ENCODE data around the gene ZNF813. TPM values are rescaled to one million over a fixed set of nuclear protein-coding genes. Genes with fewer than 3 reads are reported as not detected.
"Not testable (repeated sequence)": the region's sequence is repeated elsewhere in the genome, so short reads cannot be mapped to it uniquely, and the experiment has no call there.

Gene ZNF813
- total and polyA plus RNA-seq, 3 donors from 2014 or later = 2.0 to 4.8 (median 4.6) TPM

DNA sequence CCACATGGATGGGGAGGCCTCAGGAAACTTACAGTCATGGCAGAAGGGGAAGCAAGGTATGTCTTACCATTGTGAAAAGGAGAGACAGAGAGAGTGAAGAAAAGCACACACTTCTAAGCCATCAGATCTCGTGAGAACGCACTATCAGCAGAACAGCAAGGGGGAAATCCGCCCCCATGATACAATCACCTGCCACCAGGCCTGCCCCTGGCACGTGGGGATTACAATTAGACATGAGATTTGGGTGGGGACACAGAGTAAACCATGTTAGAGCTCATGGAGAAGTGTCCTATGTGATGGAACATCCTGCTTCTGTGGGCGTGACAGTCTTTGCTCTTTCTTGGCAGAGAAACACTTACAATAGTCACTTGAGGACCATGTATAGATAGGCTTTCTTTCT, 42.3 kb downstream of the ZNF813 start:
- Histone ChIP-seq H3K36me3 (ENCODE audit: low read depth, missing control alignments) (no peaks in the 10 kb centered on the region), H3K9me3 (no peaks in the 10 kb centered on the region), H3K4me1 (peaks cover 5% of the 10 kb centered on the region), H3K27me3 (no peaks in the 10 kb centered on the region), H3K4me3 (no peak overlapping the region), H3K27ac (no peak overlapping the region)
- intact Hi-C loops (cut with DNase I; ENCODE audit: low total_unique reads) = loop anchor here (10.0 kb wide), 1 partner anchor 85 kb away; no protein-coding TSS in a partner anchor
- DNase-seq = no peak
- WGBS, 2 donors = 65 to 72% methylated on average over 5 of the region's 5 CpGs
- no peak for TF ChIP-seq POLR2A (IDR thresholded peaks at IDR 0.05)
- TF ChIP-seq, protein P1, sequence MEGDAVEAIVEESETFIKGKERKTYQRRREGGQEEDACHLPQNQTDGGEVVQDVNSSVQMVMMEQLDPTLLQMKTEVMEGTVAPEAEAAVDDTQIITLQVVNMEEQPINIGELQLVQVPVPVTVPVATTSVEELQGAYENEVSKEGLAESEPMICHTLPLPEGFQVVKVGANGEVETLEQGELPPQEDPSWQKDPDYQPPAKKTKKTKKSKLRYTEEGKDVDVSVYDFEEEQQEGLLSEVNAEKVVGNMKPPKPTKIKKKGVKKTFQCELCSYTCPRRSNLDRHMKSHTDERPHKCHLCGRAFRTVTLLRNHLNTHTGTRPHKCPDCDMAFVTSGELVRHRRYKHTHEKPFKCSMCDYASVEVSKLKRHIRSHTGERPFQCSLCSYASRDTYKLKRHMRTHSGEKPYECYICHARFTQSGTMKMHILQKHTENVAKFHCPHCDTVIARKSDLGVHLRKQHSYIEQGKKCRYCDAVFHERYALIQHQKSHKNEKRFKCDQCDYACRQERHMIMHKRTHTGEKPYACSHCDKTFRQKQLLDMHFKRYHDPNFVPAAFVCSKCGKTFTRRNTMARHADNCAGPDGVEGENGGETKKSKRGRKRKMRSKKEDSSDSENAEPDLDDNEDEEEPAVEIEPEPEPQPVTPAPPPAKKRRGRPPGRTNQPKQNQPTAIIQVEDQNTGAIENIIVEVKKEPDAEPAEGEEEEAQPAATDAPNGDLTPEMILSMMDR (IDR thresholded peaks at IDR 0.05) = no peak

GRCh38 chr19:53511357-53511756, 43.8 kb downstream of the ZNF813 start:
- no peaks in the 10 kb centered on the region for H3K27me3 ChIP-seq
- H3K4me1 ChIP-seq = no peaks in the 10 kb centered on the region
- H3K9me3 ChIP-seq = no peaks in the 10 kb centered on the region
- H3K4me3 ChIP-seq = no peak overlapping the region
- H3K36me3 ChIP-seq (ENCODE audit: low read depth, missing control alignments) = no peaks in the 10 kb centered on the region
- no peak for TF ChIP-seq POLR2A (IDR thresholded peaks at IDR 0.05)
- TF ChIP-seq, protein P1 (IDR thresholded peaks at IDR 0.05) = no peak
- intact Hi-C loops (cut with DNase I; ENCODE audit: low total_unique reads) = loop anchor here (10.0 kb wide), 1 partner anchor 87 kb away; no protein-coding TSS in a partner anchor
- DNase-seq = no peak
- 85 to 89% methylated on average over 2 of the region's 2 CpGs for WGBS, 2 donors
- H3K27ac ChIP-seq = no peak overlapping the region

- H3K9me3 ChIP-seq = no peaks in the 10 kb centered on the region
- no peaks in the 10 kb centered on the region for H3K27me3 ChIP-seq
- TF ChIP-seq POLR2A (IDR thresholded peaks at IDR 0.05) = no peak
- TF ChIP-seq, protein P1 (IDR thresholded peaks at IDR 0.05) = peak; percentile 39 to 60 (median 54)
- no peaks in the 10 kb centered on the region for H3K4me1 ChIP-seq
- H3K4me3 ChIP-seq = no peak overlapping the region
- peak; percentile 75 for DNase-seq
- H3K36me3 ChIP-seq (ENCODE audit: low read depth, missing control alignments) = no peaks in the 10 kb centered on the region
- H3K27ac ChIP-seq = no peak overlapping the region
- intact Hi-C loops (cut with DNase I; ENCODE audit: low total_unique reads) = loop anchor here (10.0 kb wide), 1 partner anchor 87 kb away; no protein-coding TSS in a partner anchor
- 39 to 40% methylated on average over 8 to 11 of the region's 11 CpGs for WGBS, 2 donors
Measured at GRCh38 chr19:53511933-53512374, 44.4 kb downstream of the ZNF813 start.

DNA sequence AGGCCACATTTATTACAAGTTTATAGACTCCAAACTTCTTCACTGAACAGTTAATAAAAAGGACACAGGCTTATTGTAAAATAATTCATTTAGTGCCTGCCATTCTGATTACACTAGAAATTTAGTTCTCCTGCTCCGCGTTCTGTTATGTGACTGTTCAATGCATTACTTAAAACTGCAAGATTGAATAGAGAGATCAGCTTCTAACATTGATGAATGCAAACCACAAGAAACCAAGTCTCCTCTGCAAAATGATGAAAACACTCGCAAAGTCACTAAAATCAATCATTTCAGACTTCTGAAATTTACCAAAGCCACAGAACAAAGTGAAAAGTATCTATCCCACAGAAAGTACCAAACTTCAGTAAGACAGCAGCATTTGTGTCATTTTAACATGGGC, 47.5 kb downstream of the ZNF813 start:
- not testable (repeated sequence) for H3K9me3 ChIP-seq; H3K36me3 ChIP-seq (ENCODE audit: low read depth, missing control alignments); H3K4me3 ChIP-seq; H3K27ac ChIP-seq; DNase-seq; H3K27me3 ChIP-seq
- peaks cover 22% of the 10 kb centered on the region for H3K4me1 ChIP-seq
- intact Hi-C loops (cut with DNase I; ENCODE audit: low total_unique reads) = loop anchor here (10.0 kb wide), 1 partner anchor 90 kb away; no protein-coding TSS in a partner anchor
- 94% methylated on average over 3 of the region's 3 CpGs for WGBS, 2 donors

DNA sequence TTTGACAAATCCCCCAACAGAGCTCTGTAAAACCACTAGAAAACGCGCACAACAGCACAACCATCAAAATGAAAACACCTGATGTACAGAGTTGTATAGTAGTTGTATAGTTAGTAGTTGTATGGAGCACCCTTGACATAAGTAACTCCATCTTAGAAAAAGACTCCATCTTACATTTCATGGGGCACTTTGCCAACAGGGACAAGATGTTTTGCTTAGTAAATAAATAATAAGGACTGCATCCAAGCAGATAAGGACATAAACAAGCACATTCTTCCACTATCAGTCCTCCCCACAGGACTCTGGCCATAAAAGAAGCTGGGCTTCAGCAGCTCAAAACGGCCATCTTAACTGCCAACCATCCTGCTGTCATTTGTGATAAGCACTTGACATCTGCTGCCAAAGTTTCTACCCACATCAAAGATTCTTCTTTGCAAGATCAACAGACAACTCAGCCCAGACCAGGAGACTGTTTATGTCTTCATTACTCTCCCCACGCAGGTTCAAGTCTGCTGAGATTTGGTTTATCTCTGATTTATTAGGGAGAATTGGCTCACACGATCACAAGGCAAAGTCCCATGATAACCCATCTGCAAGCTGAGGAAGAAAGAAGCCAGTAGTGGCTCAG, 49.7 kb downstream of the ZNF813 start:
- Histone ChIP-seq H3K4me3 (no peak overlapping the region), H3K36me3 (ENCODE audit: low read depth, missing control alignments) (no peaks in the 10 kb centered on the region), H3K27ac (peak overlapping the region; percentile 94 to 95), H3K4me1 (peaks cover 31% of the 10 kb centered on the region), H3K27me3 (no peaks in the 10 kb centered on the region), H3K9me3 (no peaks in the 10 kb centered on the region)
- DNase-seq = peak; percentile 55
- 61 to 64% methylated on average over 5 of the region's 5 CpGs for WGBS, 2 donors
- TF ChIP-seq, protein P1 (IDR thresholded peaks at IDR 0.05) = no peak
- TF ChIP-seq POLR2A (IDR thresholded peaks at IDR 0.05) = no peak
- intact Hi-C loops (cut with DNase I; ENCODE audit: low total_unique reads) = loop anchor here (10.0 kb wide), 1 partner anchor 92 kb away; no protein-coding TSS in a partner anchor

All from testis (tissue), 3 donors.